A549 (cell line): ENCODE measurements around the gene RIMS3.

Source experiments
- ESRRA ChIP-seq: fragments of 150-350 bp; IDR thresholded peaks from 2 replicates; pipeline ENCODE4 v1.6.1; 2014; ENCODE audit warnings: mild to moderate bottlenecking, low read length, borderline replicate concordance
- NR3C1 ChIP-seq: fragments of >200 bp; sonication (Bioruptor Twin); formaldehyde crosslinking; IDR thresholded peaks from 3 replicates; pipeline ENCODE4 v1.6.1; 2017
- POLR2A ChIP-seq: IDR thresholded peaks from 2 replicates; pipeline ENCODE4 v1.6.1; 2012; ENCODE audit warnings: mild to moderate bottlenecking, low read length
- TF ChIP-seq, protein P1 (sequence below): fragments of >200 bp; sonication (Bioruptor Twin); formaldehyde crosslinking; IDR thresholded peaks from 3 replicates; pipeline ENCODE4 v1.5.1; 2016

DNA sequence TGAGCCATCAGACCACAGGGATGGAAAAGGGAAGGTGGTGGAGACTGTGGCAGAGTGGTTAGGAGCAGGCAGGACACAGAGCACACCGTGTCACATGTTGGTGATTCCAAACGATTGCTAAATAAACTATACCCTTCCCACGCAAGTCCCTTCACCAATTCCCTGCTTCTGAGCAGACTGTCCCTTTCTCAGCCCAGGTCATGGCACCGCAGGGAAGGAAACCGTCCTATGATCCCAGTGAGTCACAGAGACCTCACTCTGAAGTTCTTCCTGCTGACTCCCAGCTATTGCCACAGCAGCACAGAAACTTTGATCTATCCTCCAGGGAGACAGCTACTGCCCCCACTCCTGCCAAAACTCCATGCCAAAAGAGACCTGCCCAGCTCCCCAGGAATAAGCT lies 19.2 kb downstream of the RIMS3 start:
- TF ChIP-seq, protein P1, sequence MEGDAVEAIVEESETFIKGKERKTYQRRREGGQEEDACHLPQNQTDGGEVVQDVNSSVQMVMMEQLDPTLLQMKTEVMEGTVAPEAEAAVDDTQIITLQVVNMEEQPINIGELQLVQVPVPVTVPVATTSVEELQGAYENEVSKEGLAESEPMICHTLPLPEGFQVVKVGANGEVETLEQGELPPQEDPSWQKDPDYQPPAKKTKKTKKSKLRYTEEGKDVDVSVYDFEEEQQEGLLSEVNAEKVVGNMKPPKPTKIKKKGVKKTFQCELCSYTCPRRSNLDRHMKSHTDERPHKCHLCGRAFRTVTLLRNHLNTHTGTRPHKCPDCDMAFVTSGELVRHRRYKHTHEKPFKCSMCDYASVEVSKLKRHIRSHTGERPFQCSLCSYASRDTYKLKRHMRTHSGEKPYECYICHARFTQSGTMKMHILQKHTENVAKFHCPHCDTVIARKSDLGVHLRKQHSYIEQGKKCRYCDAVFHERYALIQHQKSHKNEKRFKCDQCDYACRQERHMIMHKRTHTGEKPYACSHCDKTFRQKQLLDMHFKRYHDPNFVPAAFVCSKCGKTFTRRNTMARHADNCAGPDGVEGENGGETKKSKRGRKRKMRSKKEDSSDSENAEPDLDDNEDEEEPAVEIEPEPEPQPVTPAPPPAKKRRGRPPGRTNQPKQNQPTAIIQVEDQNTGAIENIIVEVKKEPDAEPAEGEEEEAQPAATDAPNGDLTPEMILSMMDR = no peak
- TF ChIP-seq ESRRA (no peak), NR3C1 (no peak), POLR2A (no peak)
